H1 (cell line): ENCODE data around the gene DPYSL3. TPM values are rescaled to one million over a fixed set of nuclear protein-coding genes. Genes with fewer than 3 reads are reported as not detected.

Experiments used
- CTCF ChIA-PET: fragments of 300-600 bp; sonication (Branson Sonifier 250); formaldehyde crosslinking; loops from one replicate; lab custom pipeline; 2021; ENCODE audit not compliant: partially characterized antibody; lab: Charles Lee
- POLR2A ChIA-PET: fragments of 300-600 bp; sonication (Branson Sonifier 250); formaldehyde crosslinking; loops from one replicate; lab custom pipeline; 2021; ENCODE audit warnings: inconsistent platforms; ENCODE audit not compliant: partially characterized antibody; lab: Charles Lee
- DNase-seq, 2 experiments: peaks; one replicate each; pipeline versions ENCODE4 v3.0.0 to v3.0.0-alpha.2; 2010 to 2022; ENCODE audit warnings: low spot score in 2 of 2, low read depth in 1 of 2, mixed read lengths in 1 of 2
- FAIRE-seq: peaks from 2 replicates; lab custom pipeline; 2011; peaks lifted over from hg19 to GRCh38; lab: Jason Lieb, UNC
- H2AFZ ChIP-seq: 2 replicates; pipeline ENCODE4 v1.8.1; 2012; ENCODE audit warnings: low read length, inconsistent platforms
- H2AK5ac ChIP-seq: 2 replicates; pipeline ENCODE4 v1.6.1; 2013; ENCODE audit warnings: low read depth, low read length
- H2BK120ac ChIP-seq: replicated peaks from 2 replicates; pipeline ENCODE3; 2013; ENCODE audit warnings: low read depth, low read length, inconsistent platforms
- H2BK12ac ChIP-seq: 2 replicates; pipeline ENCODE4 v1.6.1; 2013; ENCODE audit warnings: low read depth, low read length
- H2BK15ac ChIP-seq: 2 replicates; pipeline ENCODE4 v1.6.1; 2013; ENCODE audit warnings: low read length
- H2BK20ac ChIP-seq: 2 replicates; pipeline ENCODE4 v1.6.1; 2013; ENCODE audit warnings: low read length
- H2BK5ac ChIP-seq: 2 replicates; pipeline ENCODE4 v1.6.1; 2013; ENCODE audit warnings: low read depth, low read length
- H3K14ac ChIP-seq: 2 replicates; pipeline ENCODE4 v1.6.1; 2013; ENCODE audit warnings: inconsistent platforms; ENCODE audit not compliant: insufficient read length
- H3K18ac ChIP-seq: 2 replicates; pipeline ENCODE4 v1.6.1; 2013; ENCODE audit warnings: low read length; ENCODE audit errors: extremely low read depth
- H3K23ac ChIP-seq: 2 replicates; pipeline ENCODE4 v1.6.1; 2013; ENCODE audit warnings: inconsistent platforms; ENCODE audit not compliant: insufficient read length
- H3K23me2 ChIP-seq: 2 replicates; pipeline ENCODE4 v1.6.1; 2013; ENCODE audit warnings: low read depth, low read length
- H3K27ac ChIP-seq: 2 replicates; pipeline ENCODE4 v1.6.1; 2011; ENCODE audit warnings: low read depth, low read length, inconsistent platforms
- H3K27me3 ChIP-seq, 4 experiments: replicated peaks in 1 of 4; 1 replicate in 1 of 4; 2 replicates in 3 of 4; pipeline versions ENCODE4 v1.6.1 to v1.8.1; 2011 to 2013; ENCODE audit warnings: low read length in 3 of 4, mild to moderate bottlenecking in 3 of 4, inconsistent platforms in 2 of 4, mixed read lengths in 2 of 4, moderate library complexity in 1 of 4; ENCODE audit not compliant: control insufficient read depth in 3 of 4, insufficient read depth in 3 of 4; ENCODE audit errors: extremely low read depth in 1 of 4
- H3K36me3 ChIP-seq, 4 experiments: 2 replicates each; pipeline versions ENCODE4 v1.6.1 to v1.8.1; 2011 to 2013; ENCODE audit warnings: mild to moderate bottlenecking in 4 of 4, low read length in 3 of 4, moderate library complexity in 2 of 4, control low read depth in 1 of 4, inconsistent platforms in 1 of 4; ENCODE audit not compliant: insufficient read depth in 4 of 4, control insufficient read depth in 2 of 4
- H3K4ac ChIP-seq: replicated peaks from 2 replicates; pipeline ENCODE3; 2013; ENCODE audit warnings: low read length, low read depth, mixed read lengths, inconsistent platforms; ENCODE audit not compliant: insufficient read length
- H3K4me1 ChIP-seq, 4 experiments: replicated peaks in 1 of 4; 1 replicate in 1 of 4; 2 replicates in 3 of 4; pipeline versions ENCODE4 v1.6.1 to v1.8.1; 2011 to 2013; ENCODE audit warnings: low read length in 3 of 4, inconsistent platforms in 2 of 4, mixed read lengths in 1 of 4; ENCODE audit not compliant: insufficient read depth in 4 of 4, control insufficient read depth in 3 of 4
- H3K4me2 ChIP-seq, 2 experiments: 2 replicates each; pipeline versions ENCODE4 v1.6.1 to v1.8.1; 2011 to 2013; ENCODE audit warnings: low read depth in 2 of 2, low read length in 2 of 2, control low read depth in 1 of 2, inconsistent platforms in 1 of 2, mild to moderate bottlenecking in 1 of 2; ENCODE audit not compliant: insufficient read depth in 1 of 2
- H3K4me3 ChIP-seq, 4 experiments: fragments of 200-600, 300-600 bp in 1 of 4; sonication (generic), shearing (Covaris generic), sonication (Bioruptor Twin) in 1 of 4; 2 replicates each; pipeline versions ENCODE4 v1.5.1 to v1.8.1; 2011 to 2016; ENCODE audit warnings: low read length in 4 of 4, low read depth in 3 of 4, control low read depth in 2 of 4, inconsistent platforms in 2 of 4, mild to moderate bottlenecking in 2 of 4, mixed read lengths in 1 of 4, moderate library complexity in 1 of 4; ENCODE audit not compliant: insufficient read depth in 2 of 4; ENCODE audit errors: extremely low read depth in 1 of 4
- H3K56ac ChIP-seq: replicated peaks from 2 replicates; pipeline ENCODE3; 2013; ENCODE audit warnings: low read depth, mild to moderate bottlenecking, mixed read lengths, low read length, inconsistent platforms; ENCODE audit not compliant: insufficient read length
- H3K79me1 ChIP-seq: 2 replicates; pipeline ENCODE4 v1.6.1; 2013; ENCODE audit warnings: low read depth, low read length, control low read depth
- H3K79me2 ChIP-seq, 2 experiments: 2 replicates each; pipeline versions ENCODE4 v1.6.1 to v1.8.1; 2012 to 2013; ENCODE audit warnings: low read length in 2 of 2, mild to moderate bottlenecking in 2 of 2, inconsistent platforms in 1 of 2; ENCODE audit not compliant: insufficient read depth in 2 of 2, control insufficient read depth in 1 of 2
- H3K9ac ChIP-seq, 4 experiments: replicated peaks in 1 of 4; 1 replicate in 1 of 4; 2 replicates in 3 of 4; pipeline versions ENCODE4 v1.6.1 to v1.8.1; 2011 to 2013; ENCODE audit warnings: low read depth in 3 of 4, low read length in 3 of 4, control low read depth in 2 of 4, mild to moderate bottlenecking in 2 of 4, moderate library complexity in 2 of 4, inconsistent platforms in 1 of 4; ENCODE audit errors: extremely low read depth in 1 of 4
- H3K9me3 ChIP-seq, 2 experiments: 2 replicates each; pipeline versions ENCODE4 v1.6.1 to v1.8.1; 2012 to 2013; ENCODE audit warnings: mild to moderate bottlenecking in 2 of 2, moderate library complexity in 2 of 2, control low read depth in 1 of 2, inconsistent platforms in 1 of 2, low read depth in 1 of 2, low read length in 1 of 2, mixed read lengths in 1 of 2; ENCODE audit not compliant: insufficient read depth in 2 of 2
- H4K20me1 ChIP-seq, 2 experiments: replicated peaks in 1 of 2; 2 replicates each; pipeline versions ENCODE3 to v1.8.1; 2011 to 2013; ENCODE audit warnings: inconsistent platforms in 2 of 2, low read length in 2 of 2, mild to moderate bottlenecking in 1 of 2; ENCODE audit not compliant: insufficient read depth in 2 of 2, control insufficient read depth in 1 of 2
- H4K5ac ChIP-seq: 2 replicates; pipeline ENCODE4 v1.6.1; 2013; ENCODE audit warnings: low read length, low read depth, mixed read lengths, inconsistent platforms; ENCODE audit not compliant: insufficient read length
- H4K8ac ChIP-seq: 2 replicates; pipeline ENCODE4 v1.8.0; 2013; ENCODE audit warnings: mild to moderate bottlenecking, moderate library complexity, low read length, inconsistent platforms; ENCODE audit not compliant: insufficient read depth; ENCODE audit errors: extremely low read depth
- H4K91ac ChIP-seq: replicated peaks from 2 replicates; pipeline ENCODE3; 2013; ENCODE audit warnings: low read length, mixed read lengths, inconsistent platforms; ENCODE audit not compliant: insufficient read length
- BACH1 ChIP-seq: IDR thresholded peaks from 2 replicates; pipeline ENCODE4 v1.6.1; 2012; ENCODE audit warnings: low read length, improper control_type of control experiment
- CHD1 ChIP-seq: IDR thresholded peaks from 2 replicates; pipeline ENCODE4 v1.6.1; 2012; ENCODE audit warnings: low read depth, low read length, improper control_type of control experiment
- CHD2 ChIP-seq: IDR thresholded peaks from 2 replicates; pipeline ENCODE4 v1.6.1; 2012; ENCODE audit warnings: low read length, improper control_type of control experiment
- E2F6 ChIP-seq: IDR thresholded peaks from 2 replicates; pipeline ENCODE4 v1.6.1; 2012; ENCODE audit warnings: inconsistent platforms
- HDAC6 ChIP-seq: IDR thresholded peaks from one replicate; pipeline ENCODE4 v1.7.1; 2012; ENCODE audit warnings: low read depth, mild to moderate bottlenecking, inconsistent platforms, low read length, moderate library complexity
- JUND ChIP-seq: IDR thresholded peaks from 2 replicates; pipeline ENCODE4 v1.6.1; 2011; ENCODE audit warnings: mild to moderate bottlenecking, improper control_type of control experiment, low read length
- KDM4A ChIP-seq: IDR thresholded peaks from one replicate; pipeline ENCODE4 v1.7.1; 2012; ENCODE audit warnings: low read depth, mild to moderate bottlenecking, moderate library complexity, low read length, inconsistent platforms; ENCODE audit not compliant: severe bottlenecking
- NRF1 ChIP-seq: IDR thresholded peaks from 2 replicates; pipeline ENCODE4 v1.6.1; 2011; ENCODE audit warnings: mild to moderate bottlenecking, low read depth, low read length, improper control_type of control experiment
- POU5F1 ChIP-seq: IDR thresholded peaks from 2 replicates; pipeline ENCODE4 v1.6.1; 2011; ENCODE audit warnings: low read depth, mild to moderate bottlenecking, low read length, moderate library complexity
- SAP30 ChIP-seq: fragments of 300-600 bp; sonication (generic); IDR thresholded peaks from 2 replicates; pipeline ENCODE4 v1.7.1; 2012; ENCODE audit warnings: low read length, moderate library complexity, mild to moderate bottlenecking, inconsistent platforms; ENCODE audit not compliant: insufficient read depth, insufficient replicate concordance
- SP1 ChIP-seq: IDR thresholded peaks from 2 replicates; pipeline ENCODE4 v1.6.1; 2011; ENCODE audit warnings: low read depth, low read length
- TAF1 ChIP-seq: IDR thresholded peaks from 2 replicates; pipeline ENCODE4 v1.6.1; 2011; ENCODE audit warnings: mild to moderate bottlenecking, low read depth, low read length
- USF2 ChIP-seq: IDR thresholded peaks from 2 replicates; pipeline ENCODE4 v1.6.1; 2011; ENCODE audit warnings: low read length, improper control_type of control experiment
- WGBS, 2 experiments: shearing (Covaris generic) in 1 of 2; methylation state at CpG; one replicate each; pipeline versions ENCODE4 v1.1.6 to v1.1.7; 2013 to 2015; ENCODE audit warnings: low lambda C conversion rate in 2 of 2, mixed read lengths in 2 of 2, inconsistent platforms in 1 of 2, low coverage in 1 of 2, missing lambda C conversion rate in 1 of 2; ENCODE audit not compliant: insufficient replicate concordance in 2 of 2, insufficient coverage in 1 of 2, insufficient read length in 1 of 2; ENCODE audit errors: extremely low coverage in 1 of 2, missing lambda C conversion rate in 1 of 2; 5-methylcytosine and 5-hydroxymethylcytosine counted together
- polyA plus RNA-seq, 7 experiments: library from polyadenylated mRNA; depleted of rRNA in 3 of 7; stranded (reverse) in 5 of 7; unstranded in 2 of 7; fragments of >200 nt in 5 of 7; fragments of 200-250 nt in 2 of 7; gene quantifications; 1 replicate in 5 of 7; 2 replicates in 1 of 7; 4 replicates in 1 of 7; pipeline versions ENCODE4 v1.2.1 to v1.2.3, GENCODE V29; 2011 to 2013; ENCODE audit warnings: missing spikeins in 2 of 7, mixed read lengths in 2 of 7
- total RNA-seq: library from RNA; stranded (reverse); fragmentation: NEBNext Ultra II Directional; extraction: Animal tissue kit (Norgen Biotek cat#: 25700); gene quantifications from 2 replicates; pipeline ENCODE4 v1.2.1, GENCODE V29; 2021

DPYSL3 gene
- total and polyA plus RNA-seq, 2 of the 8 experiments (the other 6 are each of a cell fraction or from before 2014, with no cell fraction given) = 268 to 387 TPM

- Histone ChIP-seq H3K36me3 (peaks cover 2 to 28% (median 5%) of the 10 kb centered on the region in 4 experiments; a peak in 1 of 8 replicates), H3K9me3 (no peaks in the 10 kb centered on the region), H4K91ac (no peak overlapping the region), H2BK120ac (no peak overlapping the region), H3K23ac (no peak overlapping the region), H2BK20ac (no peak overlapping the region), H3K4me2 (no peak overlapping the region), H3K79me1 (peaks cover 5% of the 10 kb centered on the region), H2AK5ac (no peak overlapping the region), H2AFZ (no peak overlapping the region), H3K14ac (no peak overlapping the region), H4K20me1 (peaks cover 49 to 57% of the 10 kb centered on the region in 2 experiments), H4K5ac (no peak overlapping the region), H3K9ac (no peak overlapping the region), H2BK12ac (no peak overlapping the region), H3K18ac (no peak overlapping the region), H3K4me1 (peaks cover 5 to 26% (median 16%) of the 10 kb centered on the region in 4 experiments), H3K4me3 (no peak overlapping the region), H3K27me3 (peaks cover 0 to 1% (median 0%) of the 10 kb centered on the region in 4 experiments; a peak in 1 of 7 replicates), H3K79me2 (peaks cover 55 to 100% of the 10 kb centered on the region in 2 experiments), H3K27ac (no peak overlapping the region), H3K4ac (no peak overlapping the region), H2BK15ac (no peak overlapping the region), H3K56ac (no peak overlapping the region), H4K8ac (no peak overlapping the region), H3K23me2 (no peaks in the 10 kb centered on the region), H2BK5ac (no peak overlapping the region)
- CTCF ChIA-PET = interaction anchor here (0.7 to 4.6 kb wide), 7 partner anchors 10 to 125 kb away, joined by 3 to 20 read pairs (median 3); no protein-coding TSS in a partner anchor
- POLR2A ChIA-PET = interaction anchor here (0.9 to 1.1 kb wide), 2 partner anchors 13 to 22 kb away, joined by 3 to 5 read pairs; no protein-coding TSS in a partner anchor
- WGBS, 2 experiments = 82% methylated on average over 3 of the region's 3 CpGs; no CpG with 5 or more reads in 1 of the 2 experiments
- FAIRE-seq = no peak
- no peak for DNase-seq
- TF ChIP-seq BACH1 (no peak), CHD2 (no peak), SP1 (no peak), USF2 (no peak), KDM4A (no peak), CHD1 (no peak), TAF1 (no peak), POU5F1 (no peak), NRF1 (no peak), HDAC6 (no peak), SAP30 (no peak), E2F6 (no peak), JUND (no peak)
Measured at GRCh38 chr5:147434049-147434448, 75.8 kb downstream of the DPYSL3 start.
